GM10266 (cell line): ENCODE results near the gene PPAT.
A peak's percentile ranks its signal among the peaks of the same experiment; 100 is the strongest.

Experiments used
- DNase-seq: peaks from one replicate; pipeline ENCODE4 v3.0.0; 2012; ENCODE audit errors: extremely low spot score
- TF ChIP-seq, protein P1 (sequence below): IDR thresholded peaks from 2 replicates; pipeline ENCODE4 v1.5.1; 2012; ENCODE audit warnings: mild to moderate bottlenecking, low read depth; ENCODE audit not compliant: control insufficient read depth, insufficient read depth; ENCODE audit errors: missing control alignments

Gene PPAT

DNA sequence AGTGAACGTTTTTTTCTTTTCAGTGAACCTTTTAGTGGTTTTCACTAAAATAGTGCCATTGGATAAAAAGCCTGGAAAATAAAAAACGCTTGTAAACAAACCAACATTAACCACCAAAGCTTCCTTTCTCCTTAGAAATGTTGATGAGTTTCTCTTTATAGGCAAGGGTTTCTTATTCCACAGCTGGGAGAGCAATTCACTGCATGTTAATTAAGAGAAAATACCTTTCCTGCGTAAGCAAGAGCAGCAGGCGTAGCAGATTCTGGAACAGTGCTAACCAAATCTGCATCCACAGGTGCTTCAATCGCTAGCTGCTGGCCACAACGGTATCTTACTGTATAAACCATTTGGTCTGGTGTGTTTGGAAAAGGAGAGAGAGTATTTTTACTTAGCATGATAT lies 34.9 kb downstream of the PPAT start:
- no peak for DNase-seq
- TF ChIP-seq, protein P1, sequence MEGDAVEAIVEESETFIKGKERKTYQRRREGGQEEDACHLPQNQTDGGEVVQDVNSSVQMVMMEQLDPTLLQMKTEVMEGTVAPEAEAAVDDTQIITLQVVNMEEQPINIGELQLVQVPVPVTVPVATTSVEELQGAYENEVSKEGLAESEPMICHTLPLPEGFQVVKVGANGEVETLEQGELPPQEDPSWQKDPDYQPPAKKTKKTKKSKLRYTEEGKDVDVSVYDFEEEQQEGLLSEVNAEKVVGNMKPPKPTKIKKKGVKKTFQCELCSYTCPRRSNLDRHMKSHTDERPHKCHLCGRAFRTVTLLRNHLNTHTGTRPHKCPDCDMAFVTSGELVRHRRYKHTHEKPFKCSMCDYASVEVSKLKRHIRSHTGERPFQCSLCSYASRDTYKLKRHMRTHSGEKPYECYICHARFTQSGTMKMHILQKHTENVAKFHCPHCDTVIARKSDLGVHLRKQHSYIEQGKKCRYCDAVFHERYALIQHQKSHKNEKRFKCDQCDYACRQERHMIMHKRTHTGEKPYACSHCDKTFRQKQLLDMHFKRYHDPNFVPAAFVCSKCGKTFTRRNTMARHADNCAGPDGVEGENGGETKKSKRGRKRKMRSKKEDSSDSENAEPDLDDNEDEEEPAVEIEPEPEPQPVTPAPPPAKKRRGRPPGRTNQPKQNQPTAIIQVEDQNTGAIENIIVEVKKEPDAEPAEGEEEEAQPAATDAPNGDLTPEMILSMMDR, result no peak

GRCh38 chr4:56391270-56391669 lies 44.1 kb downstream of the PPAT start:
- DNase-seq, result no peak
- TF ChIP-seq, protein P1, result no peak

GRCh38 chr4:56389558-56389957 lies 45.9 kb downstream of the PPAT start:
- DNase-seq, result no peak
- TF ChIP-seq, protein P1, result no peak

- DNase-seq, result no peak
Observed at GRCh38 chr4:56388306-56388705, 47.1 kb downstream of the PPAT start.

DNA sequence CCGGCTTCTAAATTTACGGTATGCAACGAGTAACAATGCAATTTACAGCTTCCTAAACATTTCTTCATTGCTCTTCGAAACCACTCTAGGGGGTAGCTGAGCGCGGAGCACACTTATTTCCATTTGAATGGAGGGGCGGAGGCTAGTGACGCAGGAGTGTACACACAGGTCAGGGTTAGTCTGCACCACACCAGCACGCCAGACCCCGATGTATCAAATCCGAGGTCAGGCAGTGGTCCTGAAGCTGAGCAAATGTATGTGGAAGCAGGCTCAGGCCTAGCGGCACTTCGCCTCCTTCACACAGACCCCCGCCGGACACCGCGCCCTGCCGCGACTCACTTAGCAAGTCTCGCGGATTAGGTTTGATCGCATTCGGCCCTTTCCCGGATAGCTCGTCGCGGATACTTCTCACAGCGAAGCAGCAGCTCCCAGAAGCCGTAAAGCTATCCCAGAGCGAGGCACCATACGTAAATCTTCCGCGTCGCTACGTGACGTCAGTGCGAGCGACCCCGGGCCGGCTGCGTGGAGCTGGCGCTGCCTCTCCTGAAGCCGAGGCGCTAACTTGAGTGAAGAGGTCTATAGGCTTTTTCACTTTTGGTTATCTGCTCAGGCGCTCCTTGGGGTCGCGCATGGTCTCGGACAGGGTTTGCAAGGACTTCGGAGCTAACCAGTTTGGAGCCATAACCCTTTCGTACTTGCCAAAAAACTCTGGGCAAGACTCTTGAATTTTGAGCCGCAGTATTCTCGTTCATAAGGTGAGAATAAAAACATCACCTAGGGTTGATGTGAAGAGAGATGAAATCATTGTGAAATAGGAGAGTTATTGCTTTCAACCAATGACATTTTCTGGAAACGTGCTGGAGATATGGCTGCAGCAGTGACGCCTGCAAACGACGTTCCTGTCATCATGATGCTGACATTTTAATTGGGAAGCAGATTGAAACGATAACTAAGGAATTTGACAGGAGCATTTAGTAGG lies 48.1 kb downstream of the PPAT start, which contains the start of gene AASDH:
Gene AASDH, minus strand, starts transcription at position 469 of the 979 bp plus-strand sequence. CDS start 3,192 bp downstream, outside the sequence.
- peak; percentile 85 for DNase-seq
- TF ChIP-seq, protein P1, result no peak

More at GRCh38 chr4:56388306-56388705, 47.1 kb downstream of the PPAT start:
- TF ChIP-seq, protein P1, result no peak

- TF ChIP-seq, protein P1, result no peak
- no peak for DNase-seq
Observed at GRCh38 chr4:56386091-56386490, 49.3 kb downstream of the PPAT start.

- no peak for DNase-seq
- TF ChIP-seq, protein P1, result no peak
Observed at GRCh38 chr4:56375458-56375857, 60.0 kb downstream of the PPAT start.
